DMS 273 treated with DMSO at 0.1 percent for 48 hours (cell line): ENCODE measurements around the gene PPP2R3C.
"Not testable (repeated sequence)": the region's sequence is repeated elsewhere in the genome, so short reads cannot be mapped to it uniquely, and the experiment has no call there.

Experiments used
- DNase-seq: peaks from one replicate; lab custom pipeline; 2025; lab: John Stamatoyannopoulos, UW

PPP2R3C gene

DNA sequence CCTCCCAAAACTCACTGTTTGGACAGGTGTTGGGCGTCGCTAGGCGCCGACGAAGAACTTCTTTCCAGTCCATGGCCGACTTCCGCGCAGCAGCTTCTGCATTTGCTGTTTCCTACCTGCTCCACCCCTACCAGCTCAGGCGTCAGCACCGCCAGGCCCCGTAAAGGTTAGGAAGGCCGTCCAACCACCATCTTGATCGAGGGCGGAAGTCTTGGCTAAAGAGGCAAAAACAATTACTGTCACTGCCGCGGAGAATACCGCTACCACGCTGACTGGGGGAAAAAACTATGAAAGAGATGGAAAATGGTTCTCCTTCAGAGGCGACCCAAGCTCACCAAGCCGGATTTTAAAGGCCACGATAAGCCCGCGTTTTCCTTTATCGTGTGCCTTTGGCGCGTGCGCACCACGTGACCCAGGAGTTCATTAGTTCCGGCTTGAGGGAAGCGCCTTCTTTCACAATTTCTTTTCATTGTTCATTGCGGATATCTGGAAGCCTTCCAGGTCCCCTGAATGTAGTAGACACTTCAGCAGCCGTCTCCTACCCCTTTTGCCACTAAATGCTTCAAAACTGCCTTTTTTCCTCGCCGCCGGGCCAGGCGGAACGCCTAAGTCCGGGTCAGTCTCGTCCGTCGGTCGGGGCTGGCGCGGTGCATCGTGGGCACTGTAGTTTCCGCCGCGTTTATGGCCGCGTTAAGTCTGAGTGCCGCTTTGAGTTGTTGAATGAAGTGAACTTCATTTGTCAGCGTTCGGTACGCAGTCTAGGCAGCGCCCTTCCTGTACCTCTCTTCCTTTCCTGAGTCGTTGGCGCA lies at the start of gene PPP2R3C, which contains the start of gene PRORP:
PPP2R3C (minus strand) TSS at position 104 of the 809 bp plus-strand sequence; CDS start at position 73, 31 bp downstream.
PRORP (plus strand) TSS at position 666 of the 809 bp plus-strand sequence. CDS start 694 bp downstream, outside the sequence.
- DNase-seq = peak; percentile 91

GRCh38 chr14:35167496-35167895 lies 45.7 kb upstream of the PPP2R3C start:
- no peak for DNase-seq

- no peak for DNase-seq
These were observed 43.1 kb upstream of the PPP2R3C start for GRCh38 chr14:35164849-35165248.

DNA sequence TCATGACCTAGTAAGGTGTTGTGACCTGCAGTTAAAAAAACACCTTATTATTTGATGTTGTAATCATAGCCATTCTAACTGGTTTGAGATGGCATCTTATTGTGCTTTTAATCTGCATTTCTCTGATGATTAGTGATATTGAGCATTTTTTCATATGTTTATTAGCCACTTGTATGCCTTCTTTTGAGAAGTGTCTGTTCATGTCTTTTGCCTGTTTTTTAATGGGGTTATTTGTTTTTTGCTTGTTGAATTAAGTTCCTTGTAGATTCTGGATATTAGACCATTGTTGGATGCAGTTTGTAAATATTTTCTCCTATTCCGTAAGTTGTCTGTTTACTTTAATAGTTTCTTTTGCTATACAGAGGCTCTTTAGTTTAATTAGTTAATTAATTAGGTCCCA lies 41.6 kb upstream of the PPP2R3C start:
- DNase-seq = no peak

GRCh38 chr14:35161231-35161630 lies 39.4 kb upstream of the PPP2R3C start:
- no peak for DNase-seq

DNA sequence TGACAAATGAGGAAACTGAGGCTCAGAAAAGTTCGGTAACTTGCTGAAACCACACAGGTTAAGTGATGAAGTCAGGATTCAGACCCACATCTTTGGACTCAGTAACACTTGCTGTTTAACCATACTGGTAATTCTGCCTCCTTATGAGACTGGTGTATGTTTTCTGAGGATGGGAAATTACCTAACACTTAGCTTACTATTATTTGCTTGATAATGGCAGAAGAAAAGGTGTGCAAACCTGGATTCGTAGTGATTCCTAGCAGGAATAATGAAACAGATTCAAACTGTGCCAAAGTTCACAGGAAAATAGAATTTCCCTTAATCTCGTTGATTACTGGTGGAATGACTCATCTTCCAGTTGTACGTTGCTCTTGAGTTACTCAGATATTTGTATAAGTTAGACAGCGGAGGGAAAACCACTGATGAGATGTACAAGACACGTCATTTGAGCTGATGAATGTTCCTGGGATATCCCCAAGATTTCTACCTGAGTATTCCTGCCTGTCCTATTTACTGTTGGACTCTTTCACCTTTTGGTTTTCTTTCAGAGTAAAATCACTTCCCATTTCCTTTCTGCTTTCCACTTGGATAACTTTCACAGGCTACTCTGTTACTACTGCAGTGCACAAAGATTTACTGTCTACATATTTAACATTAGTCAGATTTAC lies 38.1 kb upstream of the PPP2R3C start:
- no peak for DNase-seq

- DNase-seq = no peak
These were observed 37.3 kb upstream of the PPP2R3C start for GRCh38 chr14:35158951-35159653.

- DNase-seq = no peak
These were observed 36.7 kb upstream of the PPP2R3C start for GRCh38 chr14:35158491-35158890.

DNA sequence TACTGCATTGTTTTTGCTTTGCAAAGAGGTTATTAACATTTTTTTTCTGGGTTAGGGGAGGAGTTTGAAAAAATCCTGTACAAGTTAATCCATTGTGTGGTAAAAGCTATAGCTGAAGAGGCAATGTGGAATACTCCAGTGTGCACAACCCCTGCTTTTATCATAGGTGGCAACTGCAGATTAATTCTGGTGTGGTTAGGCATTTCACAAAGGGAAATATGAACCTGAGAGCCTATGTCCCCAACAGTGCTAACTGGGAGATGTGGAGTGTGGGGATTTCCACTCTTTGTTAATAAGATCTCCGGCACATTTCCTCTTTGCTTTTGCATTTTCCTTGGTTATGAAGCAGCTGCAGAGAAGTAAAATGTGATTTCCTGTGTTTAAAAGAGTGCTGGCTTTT lies 34.2 kb upstream of the PPP2R3C start:
- no peak for DNase-seq

DNA sequence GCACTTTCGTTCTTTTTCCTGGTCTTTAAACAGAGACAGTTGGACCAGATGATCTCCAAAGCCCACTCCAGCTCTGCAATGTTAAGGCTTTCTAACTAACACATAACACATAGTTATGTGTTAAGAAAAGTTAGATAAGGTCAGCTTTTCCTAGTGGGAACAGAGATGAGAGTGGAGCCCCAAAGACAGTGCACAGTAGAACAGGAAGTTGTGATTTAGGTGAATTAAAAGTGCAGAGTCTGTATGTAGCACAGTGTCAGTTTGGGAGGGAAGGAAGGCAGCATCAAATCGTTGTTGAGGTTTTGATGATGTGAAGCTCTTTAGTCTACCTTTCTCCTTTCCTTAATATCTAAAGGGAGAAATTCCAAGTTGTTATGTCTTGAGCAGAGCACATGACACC lies 32.2 kb upstream of the PPP2R3C start:
- no peak for DNase-seq

- not testable (repeated sequence) for DNase-seq
These were observed 30.7 kb upstream of the PPP2R3C start for GRCh38 chr14:35152531-35152930.

DNA sequence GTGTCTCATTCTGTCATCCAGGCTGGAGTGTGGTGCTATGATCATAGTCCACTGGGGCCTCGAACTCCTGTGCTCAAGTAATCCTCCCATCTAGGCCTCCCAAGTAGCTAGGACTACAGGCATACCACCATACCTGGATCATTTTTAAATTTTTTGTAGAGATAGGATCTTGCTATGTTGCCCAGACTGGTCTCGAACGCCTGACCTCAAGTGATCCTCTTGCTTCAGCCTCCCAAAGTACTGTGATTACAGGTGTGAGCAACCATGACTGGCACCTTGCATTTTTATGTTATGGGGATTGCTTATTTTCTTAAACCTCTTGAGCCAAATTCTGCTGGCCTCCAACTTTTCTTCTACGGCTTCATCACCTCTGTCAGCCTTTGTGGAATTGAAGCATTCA lies 27.4 kb upstream of the PPP2R3C start:
- no peak for DNase-seq

- DNase-seq = no peak
These were observed 25.9 kb upstream of the PPP2R3C start for GRCh38 chr14:35147711-35148110.

DNA sequence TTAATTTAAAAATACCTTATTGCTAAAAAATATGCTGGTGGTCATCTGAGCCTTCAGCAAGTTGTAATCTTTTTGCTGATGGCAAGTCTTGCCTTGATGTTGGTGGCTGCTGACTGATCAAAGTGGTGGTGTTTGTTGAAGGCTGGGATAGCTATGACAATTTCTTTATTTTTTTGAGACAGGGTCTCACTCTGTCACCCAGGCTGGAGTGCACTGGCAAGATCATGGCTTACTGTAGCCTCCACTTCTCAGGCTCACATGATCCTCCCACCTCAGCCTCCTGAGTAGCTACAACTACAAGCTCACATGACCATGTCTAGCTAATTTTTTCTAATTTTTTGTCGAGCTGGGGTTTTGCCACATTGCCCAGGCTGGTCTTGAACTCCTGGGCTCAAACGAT lies 25.4 kb upstream of the PPP2R3C start:
- no peak for DNase-seq

DNA sequence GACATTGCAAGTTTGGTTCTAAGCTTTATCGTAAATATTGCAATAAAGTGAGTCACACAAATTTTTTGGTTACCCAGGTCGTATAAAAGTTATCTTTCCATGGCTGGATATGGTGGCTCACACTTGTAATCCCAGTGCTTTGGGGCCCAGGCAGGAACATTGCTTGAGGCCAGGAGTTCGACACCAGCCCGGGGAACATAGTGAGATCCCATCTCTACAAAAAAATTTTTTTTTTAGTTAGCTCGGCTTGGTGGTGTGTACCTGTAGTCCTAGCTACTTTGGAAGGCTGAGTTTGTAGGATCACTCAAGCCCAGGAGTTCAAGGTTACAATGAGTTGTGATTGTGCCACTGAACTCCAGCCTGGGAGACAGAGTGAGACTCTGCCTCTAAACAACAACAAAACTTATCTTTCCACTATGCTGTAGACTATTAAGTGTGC lies 24.9 kb upstream of the PPP2R3C start:
- DNase-seq = no peak

- DNase-seq = no peak
These were observed 22.2 kb upstream of the PPP2R3C start for GRCh38 chr14:35144029-35144428.

DNA sequence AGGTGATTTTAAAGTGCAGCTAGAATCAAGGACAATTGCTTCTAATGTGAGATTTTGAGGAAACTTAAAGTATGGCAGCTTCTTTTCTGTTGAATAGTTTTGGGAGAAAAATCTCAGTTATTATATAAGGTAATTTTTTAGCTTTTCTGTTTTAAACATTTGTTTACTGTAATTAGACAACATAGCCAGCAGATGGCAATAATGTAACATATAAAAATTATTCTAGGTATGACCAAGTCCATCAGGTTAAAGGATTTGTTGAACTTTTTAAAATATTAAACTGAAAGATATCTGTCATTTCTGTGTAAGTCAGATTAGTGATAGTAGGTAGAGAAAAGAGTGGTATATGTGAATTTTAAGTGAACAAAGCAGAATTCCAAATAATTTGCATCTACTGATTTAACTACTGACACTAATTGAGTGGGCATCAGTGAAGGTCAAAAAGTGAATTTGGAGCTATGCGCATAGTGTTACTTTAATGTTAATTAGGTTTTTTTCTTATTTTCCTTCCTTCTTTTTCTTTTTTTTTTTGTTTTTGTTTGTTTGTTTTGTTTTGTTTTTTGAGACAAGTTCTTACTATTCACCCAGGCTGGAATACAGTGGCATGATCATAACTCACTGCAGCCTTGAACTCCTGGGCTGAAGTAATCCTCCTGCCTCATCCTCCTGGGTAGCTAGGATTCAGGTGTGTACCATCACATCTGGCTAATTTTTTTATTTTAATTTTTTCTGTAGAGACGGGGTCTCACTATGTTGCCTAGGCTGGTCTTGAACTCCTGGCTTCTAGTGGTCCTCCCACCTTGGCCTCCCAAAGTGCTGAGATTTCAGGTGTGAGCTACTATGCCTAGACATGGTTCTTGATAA lies 19.2 kb upstream of the PPP2R3C start:
- no peak for DNase-seq

DNA sequence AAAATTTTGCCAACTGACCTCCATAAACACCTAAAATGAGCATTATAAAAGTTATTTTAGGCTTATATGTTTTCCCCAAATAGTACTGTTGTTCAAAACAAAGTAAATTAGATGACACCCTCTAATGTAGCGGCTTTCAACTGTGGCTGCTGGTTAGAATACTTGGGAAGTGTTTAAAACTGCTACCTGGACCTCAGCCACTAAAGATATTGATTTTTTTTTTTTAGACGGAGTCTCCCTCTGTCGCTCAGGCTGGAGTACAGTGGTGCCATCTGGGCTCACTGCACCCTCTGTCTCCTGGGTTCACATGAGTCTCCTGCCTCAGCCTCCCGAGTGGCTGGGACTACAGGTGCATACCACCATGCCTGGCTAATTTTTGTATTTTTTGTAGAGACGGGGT lies 16.8 kb upstream of the PPP2R3C start:
- no peak for DNase-seq

- no peak for DNase-seq
These were observed 12.7 kb upstream of the PPP2R3C start for GRCh38 chr14:35134329-35135123.

DNA sequence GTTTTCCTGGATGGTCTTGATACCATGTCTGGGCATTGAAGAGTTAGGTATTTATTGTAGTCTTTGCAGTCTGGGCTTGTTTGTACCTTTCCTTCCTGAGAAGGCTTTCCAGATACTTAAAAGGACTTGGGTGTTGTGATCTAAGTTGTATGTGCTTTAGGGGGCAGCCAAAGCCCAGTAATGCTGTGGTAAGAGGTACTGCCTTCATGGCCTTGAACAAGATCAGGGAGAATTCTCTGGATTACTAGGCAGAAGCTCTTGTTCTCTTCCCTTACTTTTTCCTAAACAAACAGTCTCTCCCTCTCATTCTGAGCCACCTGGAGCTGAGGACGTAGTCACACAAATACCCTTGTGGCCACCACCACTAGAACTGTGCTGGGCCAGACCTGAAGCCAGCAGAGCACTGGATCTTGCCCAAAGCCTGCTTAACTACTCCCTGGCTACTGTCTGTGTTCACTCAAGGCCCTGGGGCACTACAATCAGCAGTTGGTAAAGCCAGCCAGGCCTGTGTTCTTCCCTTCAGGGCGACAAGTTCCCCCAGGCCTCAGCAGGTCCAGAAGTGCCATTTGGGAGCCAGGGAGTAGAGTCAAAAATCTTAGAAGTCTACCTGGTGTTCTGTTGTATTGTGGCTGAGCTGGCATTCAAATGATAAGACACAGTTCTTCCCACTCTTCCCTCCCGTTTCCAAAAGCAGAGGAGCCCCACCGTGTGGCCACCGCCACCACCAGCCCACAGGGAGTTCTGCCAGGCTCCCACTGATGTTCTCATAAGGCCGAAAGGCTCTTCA lies 11.9 kb upstream of the PPP2R3C start:
- no peak for DNase-seq
